Mesothelial cell of epicardium (in vitro differentiated cells): ENCODE data around the gene SRC. TPM values are rescaled to one million over a fixed set of nuclear protein-coding genes. Genes with fewer than 3 reads are reported as not detected.

Experiments used
- DNase-seq, 2 experiments: peaks; one replicate each; pipeline ENCODE4 v3.0.0; 2021; ENCODE audit warnings: low spot score in 2 of 2; ENCODE audit not compliant: unreplicated experiment in 2 of 2
- H3K27ac Mint-ChIP-seq: 2 replicates; pipeline ENCODE4 v1.8.0; 2021; ENCODE audit warnings: mixed read lengths
- H3K27me3 Mint-ChIP-seq: 2 replicates; pipeline ENCODE4 v1.8.0; 2021; ENCODE audit warnings: low read depth, mixed read lengths
- H3K36me3 Mint-ChIP-seq: 2 replicates; pipeline ENCODE4 v1.8.0; 2021; ENCODE audit warnings: mixed read lengths
- H3K4me1 Mint-ChIP-seq: 2 replicates; pipeline ENCODE4 v1.8.0; 2021; ENCODE audit warnings: mixed read lengths
- H3K4me3 Mint-ChIP-seq: 2 replicates; pipeline ENCODE4 v1.8.0; 2021; ENCODE audit warnings: mild to moderate bottlenecking, moderate library complexity, mixed read lengths
- H3K9me3 Mint-ChIP-seq: 2 replicates; pipeline ENCODE4 v1.8.0; 2021; ENCODE audit warnings: mixed read lengths
- CTCF ChIP-seq: fragments of 200-600 bp; sonication (generic); IDR thresholded peaks from one replicate; pipeline ENCODE4 v1.5.0; 2021; ENCODE audit warnings: antibody characterized with exemption; ENCODE audit not compliant: unreplicated experiment
- total RNA-seq: library from RNA; stranded (reverse); gene quantifications from 3 replicates; pipeline ENCODE4 v1.2.1, GENCODE V29; 2021

SRC gene
- total RNA-seq, 1 donor from 2014 or later, result 85.2 TPM

GRCh38 chr20:37360391-37361115 lies 14.6 kb downstream of the SRC start:
- H3K27me3 Mint-ChIP-seq, result no peaks in the 10 kb centered on the region
- no peak for DNase-seq
- H3K4me1 Mint-ChIP-seq, result peaks cover 28% of the 10 kb centered on the region
- no peak for TF ChIP-seq CTCF
- no peak overlapping the region for H3K4me3 Mint-ChIP-seq
- H3K27ac Mint-ChIP-seq, result peak overlapping the region; percentile 86
- peaks cover 10% of the 10 kb centered on the region for H3K36me3 Mint-ChIP-seq
- H3K9me3 Mint-ChIP-seq, result peaks cover under 1% of the 10 kb centered on the region

DNA sequence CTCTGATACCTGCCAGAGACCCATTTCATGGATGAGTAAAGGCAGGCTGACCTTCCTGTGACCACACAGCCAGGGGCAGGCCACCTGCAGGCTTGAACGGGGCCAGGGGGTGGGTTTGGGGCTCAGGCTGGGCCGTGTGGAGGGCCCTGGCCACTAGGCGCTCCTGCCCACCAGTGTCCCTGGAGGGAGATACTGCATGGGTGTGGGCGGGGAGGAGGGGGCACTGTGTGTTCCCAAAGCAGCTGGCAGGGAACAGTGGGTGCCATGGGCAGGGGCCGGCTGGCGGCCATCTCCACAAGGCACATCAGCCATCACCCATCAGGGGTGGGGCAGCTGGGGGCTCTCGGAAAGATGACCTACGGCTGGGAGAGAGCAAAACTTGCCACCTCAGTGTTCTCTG lies 15.4 kb downstream of the SRC start:
- DNase-seq, result no peak
- Mint-ChIP-seq H3K27me3 (no peaks in the 10 kb centered on the region), H3K9me3 (peaks cover 6% of the 10 kb centered on the region), H3K27ac (no peak overlapping the region), H3K4me3 (no peak overlapping the region), H3K36me3 (peaks cover 17% of the 10 kb centered on the region), H3K4me1 (peaks cover 28% of the 10 kb centered on the region)
- no peak for TF ChIP-seq CTCF

DNA sequence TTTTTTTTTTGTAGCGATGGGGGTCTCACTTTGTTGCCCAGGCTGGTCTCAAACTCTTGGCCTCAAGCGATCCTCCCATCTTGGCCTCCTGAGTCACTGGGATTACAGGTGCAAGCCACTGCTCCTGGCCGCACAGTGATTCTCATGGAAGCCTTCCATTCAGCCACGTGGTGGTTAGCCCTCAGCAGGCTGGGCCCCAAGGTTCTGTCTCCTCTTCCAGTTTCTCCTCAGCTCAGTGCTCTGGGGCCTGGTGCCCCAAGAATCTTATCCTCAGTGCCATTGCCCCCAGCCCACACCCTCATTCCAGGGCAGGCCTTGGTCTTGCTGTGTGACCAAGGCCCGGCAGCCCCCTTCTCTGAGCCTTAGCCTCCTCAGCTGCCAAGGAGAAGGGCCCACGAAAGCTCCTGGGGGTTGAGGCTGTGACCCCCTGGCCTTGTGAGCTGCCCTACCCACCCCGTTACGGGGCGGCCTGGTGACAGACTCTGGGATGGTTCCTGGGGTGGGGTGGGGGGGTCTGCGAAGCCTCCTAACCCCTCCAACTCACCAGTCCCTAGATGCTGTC lies 16.4 kb downstream of the SRC start:
- peak overlapping the region; percentile 69 for H3K27ac Mint-ChIP-seq
- H3K4me1 Mint-ChIP-seq, result peaks cover 27% of the 10 kb centered on the region
- no peak for TF ChIP-seq CTCF
- peaks cover 24% of the 10 kb centered on the region for H3K36me3 Mint-ChIP-seq
- DNase-seq, result no peak
- H3K9me3 Mint-ChIP-seq, result peaks cover 9% of the 10 kb centered on the region
- no peaks in the 10 kb centered on the region for H3K27me3 Mint-ChIP-seq
- H3K4me3 Mint-ChIP-seq, result no peak overlapping the region

GRCh38 chr20:37362821-37363220 lies 16.9 kb downstream of the SRC start:
- no peak overlapping the region for H3K4me3 Mint-ChIP-seq
- peaks cover 26% of the 10 kb centered on the region for H3K36me3 Mint-ChIP-seq
- peaks cover 9% of the 10 kb centered on the region for H3K9me3 Mint-ChIP-seq
- no peak for TF ChIP-seq CTCF
- peaks cover 22% of the 10 kb centered on the region for H3K4me1 Mint-ChIP-seq
- no peaks in the 10 kb centered on the region for H3K27me3 Mint-ChIP-seq
- DNase-seq, result no peak
- peak overlapping the region; percentile 30 for H3K27ac Mint-ChIP-seq

GRCh38 chr20:37363221-37364012 lies 17.5 kb downstream of the SRC start:
- Mint-ChIP-seq H3K4me1 (peaks cover 16% of the 10 kb centered on the region), H3K27me3 (no peaks in the 10 kb centered on the region), H3K27ac (peak overlapping the region; percentile 30), H3K4me3 (no peak overlapping the region), H3K36me3 (peaks cover 27% of the 10 kb centered on the region), H3K9me3 (peaks cover 9% of the 10 kb centered on the region)
- no peak for DNase-seq
- no peak for TF ChIP-seq CTCF
